ENCODE results near the gene FXYD5.

The FXYD5 gene

DNA sequence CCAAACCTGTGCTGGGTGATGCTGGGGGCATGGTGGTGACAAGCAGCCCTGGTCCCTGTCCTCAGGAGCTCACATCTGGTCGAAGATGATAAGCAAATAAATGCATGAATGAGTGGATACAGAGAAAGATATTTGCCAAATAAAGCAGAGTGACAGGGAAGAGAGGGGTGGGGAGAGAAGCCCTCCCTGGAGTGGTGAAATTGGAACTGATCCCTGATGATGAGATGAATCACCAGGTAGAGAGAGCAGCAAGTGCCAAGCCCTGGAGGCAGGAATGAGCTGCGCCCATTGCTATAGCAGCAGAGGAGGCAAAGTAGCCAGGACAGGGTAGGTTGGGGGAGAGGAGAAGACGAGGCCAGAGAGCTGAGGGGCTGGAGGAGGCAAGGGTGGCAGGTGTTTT is 13.7 kb downstream of the FXYD5 start:
- Histone ChIP-seq H3K4me3 (replicated peaks; ENCODE audit: insufficient read depth, low read length) (no peak overlapping the region), H3K27me3 (ENCODE audit: insufficient read depth, poor library complexity, severe bottlenecking) (no peaks in the 10 kb centered on the region), H3K27ac (replicated peaks) (no peak overlapping the region)
- TF ChIP-seq, protein P1, sequence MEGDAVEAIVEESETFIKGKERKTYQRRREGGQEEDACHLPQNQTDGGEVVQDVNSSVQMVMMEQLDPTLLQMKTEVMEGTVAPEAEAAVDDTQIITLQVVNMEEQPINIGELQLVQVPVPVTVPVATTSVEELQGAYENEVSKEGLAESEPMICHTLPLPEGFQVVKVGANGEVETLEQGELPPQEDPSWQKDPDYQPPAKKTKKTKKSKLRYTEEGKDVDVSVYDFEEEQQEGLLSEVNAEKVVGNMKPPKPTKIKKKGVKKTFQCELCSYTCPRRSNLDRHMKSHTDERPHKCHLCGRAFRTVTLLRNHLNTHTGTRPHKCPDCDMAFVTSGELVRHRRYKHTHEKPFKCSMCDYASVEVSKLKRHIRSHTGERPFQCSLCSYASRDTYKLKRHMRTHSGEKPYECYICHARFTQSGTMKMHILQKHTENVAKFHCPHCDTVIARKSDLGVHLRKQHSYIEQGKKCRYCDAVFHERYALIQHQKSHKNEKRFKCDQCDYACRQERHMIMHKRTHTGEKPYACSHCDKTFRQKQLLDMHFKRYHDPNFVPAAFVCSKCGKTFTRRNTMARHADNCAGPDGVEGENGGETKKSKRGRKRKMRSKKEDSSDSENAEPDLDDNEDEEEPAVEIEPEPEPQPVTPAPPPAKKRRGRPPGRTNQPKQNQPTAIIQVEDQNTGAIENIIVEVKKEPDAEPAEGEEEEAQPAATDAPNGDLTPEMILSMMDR (IDR thresholded peaks at IDR 0.05; ENCODE audit: insufficient read depth, low read length), result no peak
- no peak for TF ChIP-seq GABPA (IDR thresholded peaks at IDR 0.05; ENCODE audit: low read depth)
- TF ChIP-seq SPI1 (IDR thresholded peaks at IDR 0.05; ENCODE audit: borderline replicate concordance, low read depth), result no peak
- TF ChIP-seq, protein P2, sequence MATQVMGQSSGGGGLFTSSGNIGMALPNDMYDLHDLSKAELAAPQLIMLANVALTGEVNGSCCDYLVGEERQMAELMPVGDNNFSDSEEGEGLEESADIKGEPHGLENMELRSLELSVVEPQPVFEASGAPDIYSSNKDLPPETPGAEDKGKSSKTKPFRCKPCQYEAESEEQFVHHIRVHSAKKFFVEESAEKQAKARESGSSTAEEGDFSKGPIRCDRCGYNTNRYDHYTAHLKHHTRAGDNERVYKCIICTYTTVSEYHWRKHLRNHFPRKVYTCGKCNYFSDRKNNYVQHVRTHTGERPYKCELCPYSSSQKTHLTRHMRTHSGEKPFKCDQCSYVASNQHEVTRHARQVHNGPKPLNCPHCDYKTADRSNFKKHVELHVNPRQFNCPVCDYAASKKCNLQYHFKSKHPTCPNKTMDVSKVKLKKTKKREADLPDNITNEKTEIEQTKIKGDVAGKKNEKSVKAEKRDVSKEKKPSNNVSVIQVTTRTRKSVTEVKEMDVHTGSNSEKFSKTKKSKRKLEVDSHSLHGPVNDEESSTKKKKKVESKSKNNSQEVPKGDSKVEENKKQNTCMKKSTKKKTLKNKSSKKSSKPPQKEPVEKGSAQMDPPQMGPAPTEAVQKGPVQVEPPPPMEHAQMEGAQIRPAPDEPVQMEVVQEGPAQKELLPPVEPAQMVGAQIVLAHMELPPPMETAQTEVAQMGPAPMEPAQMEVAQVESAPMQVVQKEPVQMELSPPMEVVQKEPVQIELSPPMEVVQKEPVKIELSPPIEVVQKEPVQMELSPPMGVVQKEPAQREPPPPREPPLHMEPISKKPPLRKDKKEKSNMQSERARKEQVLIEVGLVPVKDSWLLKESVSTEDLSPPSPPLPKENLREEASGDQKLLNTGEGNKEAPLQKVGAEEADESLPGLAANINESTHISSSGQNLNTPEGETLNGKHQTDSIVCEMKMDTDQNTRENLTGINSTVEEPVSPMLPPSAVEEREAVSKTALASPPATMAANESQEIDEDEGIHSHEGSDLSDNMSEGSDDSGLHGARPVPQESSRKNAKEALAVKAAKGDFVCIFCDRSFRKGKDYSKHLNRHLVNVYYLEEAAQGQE (IDR thresholded peaks at IDR 0.05; ENCODE audit: insufficient replicate concordance, low read depth), result no peak
- TF ChIP-seq POLR2AphosphoS5 (IDR thresholded peaks at IDR 0.05; ENCODE audit: low read depth), result no peak; the same call in 1 of the 2 replicates
- DNase-seq (ENCODE audit: low read depth in 1 of 2, low spot score in 1 of 2), result no peak

DNA sequence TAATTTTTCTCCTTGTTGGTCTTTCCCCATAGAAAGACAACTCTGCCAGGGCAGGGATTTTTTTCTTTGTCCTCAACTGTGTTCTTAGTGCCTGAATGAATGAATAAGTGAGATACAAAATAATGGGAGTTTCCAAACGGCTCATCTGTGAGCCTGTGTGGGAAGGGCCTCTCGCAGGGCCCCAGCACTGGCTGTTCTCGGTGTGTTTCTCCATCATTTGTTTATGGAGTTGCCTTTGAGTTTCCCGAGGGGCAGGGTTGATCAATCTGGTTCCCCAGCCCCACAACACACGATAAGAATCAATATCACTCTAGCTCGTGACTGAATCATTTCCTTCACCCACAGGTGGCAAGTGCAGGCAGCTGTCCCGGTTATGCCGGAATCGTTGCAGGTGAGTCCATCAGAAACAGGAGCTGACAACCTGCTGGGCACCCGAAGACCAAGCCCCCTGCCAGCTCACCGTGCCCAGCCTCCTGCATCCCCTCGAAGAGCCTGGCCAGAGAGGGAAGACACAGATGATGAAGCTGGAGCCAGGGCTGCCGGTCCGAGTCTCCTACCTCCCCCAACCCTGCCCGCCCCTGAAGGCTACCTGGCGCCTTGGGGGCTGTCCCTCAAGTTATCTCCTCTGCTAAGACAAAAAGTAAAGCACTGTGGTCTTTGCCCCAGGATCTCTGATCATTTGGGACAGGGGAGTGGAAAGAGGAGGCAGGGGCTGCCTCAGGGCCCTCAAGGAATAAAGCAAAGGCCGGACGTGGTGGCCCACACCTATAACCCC is 14.9 kb downstream of the FXYD5 start:
- no peak for TF ChIP-seq SPI1 (IDR thresholded peaks at IDR 0.05; ENCODE audit: borderline replicate concordance, low read depth)
- TF ChIP-seq, protein P2 (IDR thresholded peaks at IDR 0.05; ENCODE audit: insufficient replicate concordance, low read depth), result no peak
- TF ChIP-seq GABPA (IDR thresholded peaks at IDR 0.05; ENCODE audit: low read depth), result no peak
- TF ChIP-seq, protein P1 (IDR thresholded peaks at IDR 0.05; ENCODE audit: insufficient read depth, low read length), result no peak
- no peak; the same call in 1 of the 2 replicates for TF ChIP-seq POLR2AphosphoS5 (IDR thresholded peaks at IDR 0.05; ENCODE audit: low read depth)
- Histone ChIP-seq H3K27ac (replicated peaks) (no peak overlapping the region), H3K4me3 (replicated peaks; ENCODE audit: insufficient read depth, low read length) (no peak overlapping the region), H3K27me3 (ENCODE audit: insufficient read depth, poor library complexity, severe bottlenecking) (no peaks in the 10 kb centered on the region)
- DNase-seq (ENCODE audit: low read depth in 1 of 2, low spot score in 1 of 2), result no peak

DNA sequence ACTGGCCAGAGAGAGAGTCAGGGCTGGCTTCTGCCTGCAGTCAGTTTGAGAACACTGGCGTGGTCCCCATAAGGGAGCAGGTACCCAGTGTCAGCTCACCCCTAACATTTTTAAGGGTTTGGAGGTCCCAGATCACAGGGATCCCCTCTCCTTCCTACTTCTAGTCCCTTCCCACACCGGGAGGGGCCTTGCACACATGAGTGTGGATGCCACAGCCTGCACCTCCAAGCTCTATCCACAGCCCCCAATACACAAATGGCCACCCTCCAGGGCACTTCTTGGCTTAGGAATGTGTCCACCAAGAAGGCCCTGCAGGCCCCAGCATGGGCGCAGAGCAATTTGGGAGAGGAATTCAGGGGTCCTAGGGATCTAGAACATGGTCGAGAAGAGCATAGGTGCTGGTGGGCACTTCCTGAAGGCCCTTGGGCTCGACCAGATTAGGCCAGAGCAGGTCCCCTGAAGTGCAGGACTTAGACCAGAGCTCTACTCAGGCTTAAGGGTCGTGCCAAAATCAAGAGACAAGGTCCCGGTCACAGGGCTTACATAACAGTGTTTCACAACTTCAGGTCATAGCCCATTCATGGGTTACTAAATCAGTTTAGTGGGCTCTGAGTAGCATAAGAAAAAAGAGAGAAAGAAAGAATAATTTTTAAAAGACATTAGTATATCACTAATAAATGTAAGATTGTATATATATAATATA is 16.0 kb downstream of the FXYD5 start:
- no peaks in the 10 kb centered on the region for H3K27me3 ChIP-seq (ENCODE audit: insufficient read depth, poor library complexity, severe bottlenecking)
- no peak overlapping the region for H3K4me3 ChIP-seq (replicated peaks; ENCODE audit: insufficient read depth, low read length)
- no peak overlapping the region for H3K27ac ChIP-seq (replicated peaks)
- no peak for DNase-seq (ENCODE audit: low read depth in 1 of 2, low spot score in 1 of 2)
- TF ChIP-seq GABPA (IDR thresholded peaks at IDR 0.05; ENCODE audit: low read depth), result no peak
- TF ChIP-seq, protein P2 (IDR thresholded peaks at IDR 0.05; ENCODE audit: insufficient replicate concordance, low read depth), result no peak
- TF ChIP-seq, protein P1 (IDR thresholded peaks at IDR 0.05; ENCODE audit: insufficient read depth, low read length), result no peak
- TF ChIP-seq POLR2AphosphoS5 (IDR thresholded peaks at IDR 0.05; ENCODE audit: low read depth), result no peak
- no peak for TF ChIP-seq SPI1 (IDR thresholded peaks at IDR 0.05; ENCODE audit: borderline replicate concordance, low read depth)
